Activated CD8-positive, alpha-beta T cell treated with anti-CD3 and anti-CD28 coated beads for 36 hours (primary cell): Measurements from ENCODE around the gene CCNQ. TPM values are rescaled to one million over a fixed set of nuclear protein-coding genes. Genes with fewer than 3 reads are reported as not detected.

Experiments
- ATAC-seq: fragments of 200-7000 bp; cut with Tn5 transposase; one replicate; pipeline ENCODE4 v1.10.0; 2021; ENCODE audit warnings: mild to moderate bottlenecking, moderate library complexity
- CTCF ChIA-PET: fragments of 350-600 bp; sonication (Branson Sonifier 250); formaldehyde crosslinking; loops from one replicate; lab custom pipeline; 2021; ENCODE audit warnings: antibody characterized with exemption; lab: Charles Lee
- POLR2A ChIA-PET: fragments of 350-600 bp; sonication (Branson Sonifier 250); formaldehyde crosslinking; loops from one replicate; lab custom pipeline; 2021; ENCODE audit warnings: antibody characterized with exemption; lab: Charles Lee
- DNase-seq: peaks from one replicate; pipeline ENCODE4 v3.0.0-alpha.2; 2020
- H3K27ac Mint-ChIP-seq: one replicate; pipeline ENCODE4 v1.8.0; 2021; ENCODE audit warnings: mild to moderate bottlenecking, mixed read lengths
- H3K27me3 Mint-ChIP-seq: one replicate; pipeline ENCODE4 v1.8.0; 2021; ENCODE audit warnings: mixed read lengths
- H3K36me3 Mint-ChIP-seq: one replicate; pipeline ENCODE4 v1.8.0; 2021; ENCODE audit warnings: low read depth, mixed read lengths
- H3K4me1 Mint-ChIP-seq: one replicate; pipeline ENCODE4 v1.8.0; 2021; ENCODE audit warnings: low read depth, mixed read lengths
- H3K4me3 Mint-ChIP-seq: one replicate; pipeline ENCODE4 v1.8.0; 2021; ENCODE audit warnings: mild to moderate bottlenecking, moderate library complexity, mixed read lengths
- H3K9me3 Mint-ChIP-seq: one replicate; pipeline ENCODE4 v1.8.0; 2021; ENCODE audit warnings: mixed read lengths
- intact Hi-C: fragments of 100-400 bp; cut with micrococcal nuclease; formaldehyde crosslinking; loops from one replicate; pipeline ENCODE4 v1.10.0; 2022
- total RNA-seq, 2 experiments: library from RNA; stranded (reverse); gene quantifications; one replicate each; pipeline ENCODE4 v1.2.3, GENCODE V29; 2021
- TF ChIP-seq, protein P1 (sequence below): fragments of 200-600 bp; IDR thresholded peaks from one replicate; pipeline ENCODE4 v1.8.0; 2022; ENCODE audit warnings: antibody characterized with exemption, mild to moderate bottlenecking

Gene CCNQ
- total RNA-seq, 2 experiments from 2014 or later: 18.5 to 21.3 TPM

DNA sequence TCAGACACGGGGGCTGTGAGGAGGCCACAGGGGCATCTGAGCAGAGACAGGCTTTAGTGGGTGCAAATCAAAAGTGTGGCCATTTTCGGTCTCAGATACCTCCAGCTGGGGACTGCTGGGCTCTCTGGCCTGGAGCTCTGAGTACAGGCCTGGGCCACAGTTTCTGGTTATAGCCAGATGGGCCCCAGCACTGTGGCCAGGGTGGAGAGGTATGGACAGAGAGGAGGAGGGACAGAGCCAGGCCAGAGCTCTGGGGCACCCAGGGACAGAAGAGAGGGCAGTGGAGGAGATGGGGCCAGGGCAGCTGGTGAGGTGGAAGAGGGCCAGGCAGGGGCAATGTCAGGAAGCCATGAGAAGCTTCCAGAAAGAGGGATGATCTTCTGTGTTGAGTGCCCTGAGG lies 20.1 kb downstream of the CCNQ start:
- ATAC-seq: no peak

DNA sequence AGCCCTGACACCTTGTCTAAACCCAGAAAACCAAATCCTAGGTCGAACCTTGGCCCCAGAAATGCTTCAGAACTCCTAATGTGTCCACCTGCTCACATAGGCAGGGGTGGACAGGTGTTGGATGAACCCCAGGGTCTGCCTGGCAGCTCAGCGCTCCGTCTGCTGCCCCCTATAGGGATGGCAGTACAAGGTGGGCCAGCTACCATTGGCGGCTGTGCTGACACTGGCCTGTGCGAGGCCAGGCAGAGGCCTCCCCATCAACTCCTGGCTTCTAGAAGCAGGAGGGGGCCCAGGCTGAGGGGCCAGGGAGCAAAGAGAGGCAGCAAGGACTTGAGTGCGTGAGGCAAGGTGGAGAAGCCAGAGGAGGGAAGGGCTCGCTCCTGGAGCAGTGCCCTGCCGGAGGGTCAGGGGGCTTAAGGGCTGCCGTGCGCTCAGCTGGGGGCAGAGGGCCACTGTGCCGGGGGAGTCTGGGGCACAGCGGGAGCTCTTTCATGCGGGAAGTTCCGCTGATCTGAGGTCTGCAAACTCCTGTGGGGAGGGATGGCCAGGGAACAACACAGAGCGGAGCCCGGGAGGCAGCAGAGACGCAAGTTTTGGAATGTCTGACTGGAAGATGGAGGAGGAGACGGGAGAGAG lies 20.6 kb downstream of the CCNQ start:
- H3K36me3 Mint-ChIP-seq: no peaks in the 10 kb centered on the region
- CTCF ChIA-PET: interaction anchor here (2.2 kb wide), 1 partner anchor 39 kb away, joined by 8 read pairs; no protein-coding TSS in a partner anchor
- no peak for DNase-seq
- no peak overlapping the region for H3K27ac Mint-ChIP-seq
- H3K9me3 Mint-ChIP-seq: no peaks in the 10 kb centered on the region
- H3K4me1 Mint-ChIP-seq: peaks cover 9% of the 10 kb centered on the region
- H3K27me3 Mint-ChIP-seq: no peaks in the 10 kb centered on the region
- TF ChIP-seq, protein P1, sequence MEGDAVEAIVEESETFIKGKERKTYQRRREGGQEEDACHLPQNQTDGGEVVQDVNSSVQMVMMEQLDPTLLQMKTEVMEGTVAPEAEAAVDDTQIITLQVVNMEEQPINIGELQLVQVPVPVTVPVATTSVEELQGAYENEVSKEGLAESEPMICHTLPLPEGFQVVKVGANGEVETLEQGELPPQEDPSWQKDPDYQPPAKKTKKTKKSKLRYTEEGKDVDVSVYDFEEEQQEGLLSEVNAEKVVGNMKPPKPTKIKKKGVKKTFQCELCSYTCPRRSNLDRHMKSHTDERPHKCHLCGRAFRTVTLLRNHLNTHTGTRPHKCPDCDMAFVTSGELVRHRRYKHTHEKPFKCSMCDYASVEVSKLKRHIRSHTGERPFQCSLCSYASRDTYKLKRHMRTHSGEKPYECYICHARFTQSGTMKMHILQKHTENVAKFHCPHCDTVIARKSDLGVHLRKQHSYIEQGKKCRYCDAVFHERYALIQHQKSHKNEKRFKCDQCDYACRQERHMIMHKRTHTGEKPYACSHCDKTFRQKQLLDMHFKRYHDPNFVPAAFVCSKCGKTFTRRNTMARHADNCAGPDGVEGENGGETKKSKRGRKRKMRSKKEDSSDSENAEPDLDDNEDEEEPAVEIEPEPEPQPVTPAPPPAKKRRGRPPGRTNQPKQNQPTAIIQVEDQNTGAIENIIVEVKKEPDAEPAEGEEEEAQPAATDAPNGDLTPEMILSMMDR: no peak
- ATAC-seq: no peak
- intact Hi-C loops: no loop called here
- POLR2A ChIA-PET: no interaction called here
- no peak overlapping the region for H3K4me3 Mint-ChIP-seq

More for the DNA sequence above, 20.1 kb downstream of the CCNQ start:
- TF ChIP-seq, protein P1: no peak
- intact Hi-C loops: no loop called here
- DNase-seq: no peak
- POLR2A ChIA-PET: no interaction called here
- CTCF ChIA-PET: interaction anchor here (2.2 kb wide), 1 partner anchor 39 kb away, joined by 8 read pairs; no protein-coding TSS in a partner anchor
- H3K27me3 Mint-ChIP-seq: no peaks in the 10 kb centered on the region
- no peak overlapping the region for H3K27ac Mint-ChIP-seq
- peaks cover 14% of the 10 kb centered on the region for H3K4me1 Mint-ChIP-seq
- H3K9me3 Mint-ChIP-seq: no peaks in the 10 kb centered on the region
- H3K36me3 Mint-ChIP-seq: no peaks in the 10 kb centered on the region
- H3K4me3 Mint-ChIP-seq: no peak overlapping the region

DNA sequence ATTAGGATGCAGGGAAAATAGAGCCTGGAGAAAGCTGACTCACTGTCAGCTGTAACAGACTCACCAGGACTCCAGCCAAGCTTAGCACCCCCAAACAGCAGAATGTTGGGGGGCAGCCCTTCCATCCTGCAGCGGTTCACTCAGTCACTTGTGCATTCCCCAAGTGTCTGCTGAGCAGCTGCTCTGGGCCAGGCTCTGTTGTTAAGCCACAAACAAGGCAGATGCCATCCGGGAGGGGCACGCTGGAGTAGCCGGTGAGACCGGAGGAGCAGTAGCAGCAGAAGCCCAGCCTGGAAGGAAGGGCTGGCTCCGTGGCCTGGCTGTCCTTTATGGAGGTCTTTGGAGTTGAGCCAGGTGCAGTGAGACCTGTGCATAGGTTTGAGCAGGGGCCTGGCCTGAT lies 22.0 kb downstream of the CCNQ start:
- Mint-ChIP-seq H3K36me3 (no peaks in the 10 kb centered on the region), H3K4me1 (no peaks in the 10 kb centered on the region), H3K9me3 (no peaks in the 10 kb centered on the region), H3K27me3 (no peaks in the 10 kb centered on the region), H3K27ac (no peak overlapping the region), H3K4me3 (no peak overlapping the region)
- TF ChIP-seq, protein P1: no peak
- DNase-seq (no peak), ATAC-seq (no peak)
- ChIA-PET POLR2A (no interaction called here), CTCF (interaction anchor here (2.2 kb wide), 1 partner anchor 38 kb away, joined by 8 read pairs; no protein-coding TSS in a partner anchor)
- intact Hi-C loops: no loop called here

DNA sequence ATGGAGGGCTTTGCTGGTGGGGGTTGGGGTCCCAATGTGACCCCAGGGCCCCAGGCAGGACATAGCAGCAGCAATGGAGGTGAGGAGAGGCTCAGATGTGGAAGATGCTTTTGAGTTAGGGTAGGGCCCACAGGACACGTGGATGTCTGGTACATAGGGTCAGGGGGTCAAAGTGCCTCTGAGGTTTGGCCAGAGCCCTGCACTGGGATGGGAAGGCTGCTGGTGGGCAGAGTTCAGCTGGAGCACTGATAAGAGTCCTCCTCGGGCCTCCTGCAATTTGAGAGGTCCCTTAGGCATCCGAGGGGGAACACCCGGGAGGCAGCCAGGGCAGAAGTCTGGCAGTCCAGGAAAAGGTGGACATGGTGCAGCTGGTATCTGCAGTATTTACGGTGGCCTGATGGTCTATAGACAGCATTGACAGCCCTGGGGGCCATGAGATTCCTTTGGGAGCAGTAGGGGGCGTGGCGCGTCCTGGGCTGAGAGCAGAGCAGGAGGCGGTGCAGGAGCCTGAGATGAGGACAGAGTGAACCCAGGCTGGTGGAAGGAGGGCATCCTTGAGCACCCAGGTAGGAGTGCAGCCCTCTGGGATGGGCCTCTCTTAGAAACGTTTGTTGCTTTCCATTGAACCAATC lies 22.6 kb downstream of the CCNQ start:
- POLR2A ChIA-PET: no interaction called here
- no peaks in the 10 kb centered on the region for H3K36me3 Mint-ChIP-seq
- CTCF ChIA-PET: no interaction called here
- H3K9me3 Mint-ChIP-seq: no peaks in the 10 kb centered on the region
- no peak for DNase-seq
- no peaks in the 10 kb centered on the region for H3K27me3 Mint-ChIP-seq
- TF ChIP-seq, protein P1: no peak
- intact Hi-C loops: no loop called here
- no peak for ATAC-seq
- no peak overlapping the region for H3K4me3 Mint-ChIP-seq
- H3K4me1 Mint-ChIP-seq: peaks cover 2% of the 10 kb centered on the region
- no peak overlapping the region for H3K27ac Mint-ChIP-seq

DNA sequence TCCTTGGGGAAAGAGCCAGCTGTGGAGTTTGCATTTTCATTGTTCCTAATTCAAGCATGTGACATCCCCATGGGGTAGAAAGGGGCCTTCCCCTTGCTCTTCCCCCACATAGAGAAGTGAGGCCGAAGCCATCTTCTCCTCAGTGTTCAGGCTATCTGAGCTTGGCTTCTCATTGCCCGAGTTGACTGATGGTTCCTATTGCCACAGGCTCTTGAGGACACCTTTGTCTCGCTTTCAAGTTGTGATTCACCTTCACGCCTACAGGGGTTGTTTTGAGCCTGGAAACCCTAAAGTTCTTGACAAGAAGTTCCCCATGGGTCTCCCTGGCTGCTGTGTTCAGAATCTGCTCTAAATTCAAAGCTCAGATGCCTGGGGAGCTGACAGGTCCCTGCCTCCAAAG lies 25.0 kb downstream of the CCNQ start:
- Mint-ChIP-seq H3K27ac (no peak overlapping the region), H3K9me3 (no peaks in the 10 kb centered on the region), H3K36me3 (no peaks in the 10 kb centered on the region), H3K4me1 (peaks cover 8% of the 10 kb centered on the region), H3K4me3 (no peak overlapping the region), H3K27me3 (no peaks in the 10 kb centered on the region)
- ATAC-seq (no peak), DNase-seq (no peak)
- POLR2A ChIA-PET: no interaction called here
- intact Hi-C loops: no loop called here
- TF ChIP-seq, protein P1: no peak
- CTCF ChIA-PET: interaction anchor here (0.9 to 1.3 kb wide), 3 partner anchors 35 to 94 kb away, joined by 3 to 4 read pairs (median 3); no protein-coding TSS in a partner anchor
